Measurements from ENCODE around the gene EXOSC2. TPM values are rescaled to one million over a fixed set of nuclear protein-coding genes. Genes with fewer than 3 reads are reported as not detected.

EXOSC2 gene
- total and polyA plus RNA-seq, 2 of the 13 experiments (the other 11 are each of a cell fraction or from before 2014, with no cell fraction given), result 27.5 to 63.8 TPM

GRCh38 chr9:130713286-130713960 is 19.8 kb downstream of the EXOSC2 start (continued):
- TF ChIP-seq ZNF407 (CRISPR knock-in tag; IDR thresholded peaks at IDR 0.05; ENCODE audit: not compliant biosample characterization) (peak; percentile 2), ZNF510 (CRISPR knock-in tag; IDR thresholded peaks at IDR 0.05; ENCODE audit: low read depth) (no peak), ZNF530 (CRISPR knock-in tag; IDR thresholded peaks at IDR 0.05; ENCODE audit: low read depth) (no peak), TFE3 (CRISPR knock-in tag; IDR thresholded peaks at IDR 0.05) (no peak), ZNF264 (CRISPR knock-in tag; IDR thresholded peaks at IDR 0.05) (no peak), ZNF354B (CRISPR knock-in tag; IDR thresholded peaks at IDR 0.05) (no peak), THRA (CRISPR knock-in tag; IDR thresholded peaks at IDR 0.05; ENCODE audit: borderline replicate concordance) (no peak), ZNF749 (CRISPR knock-in tag; IDR thresholded peaks at IDR 0.05; ENCODE audit: borderline replicate concordance) (no peak), NFATC3 (CRISPR knock-in tag; IDR thresholded peaks at IDR 0.05) (no peak), ISX (CRISPR knock-in tag; conservative IDR thresholded peaks at IDR 0.05) (no peak), MXD4 (CRISPR knock-in tag; IDR thresholded peaks at IDR 0.05) (no peak), MXI1 (IDR thresholded peaks at IDR 0.05; ENCODE audit: borderline replicate concordance, low read depth, low read length) (no peak), RFX1 (IDR thresholded peaks at IDR 0.05) (no peak), HNRNPL (IDR thresholded peaks at IDR 0.05; ENCODE audit: low read depth, low read length) (0 out of 2 replicates have a peak, but pooled peaks have one; percentile 0), ZSCAN25 (CRISPR knock-in tag; IDR thresholded peaks at IDR 0.05) (no peak; the same call in 1 of the 2 replicates), ZNF235 (CRISPR knock-in tag; IDR thresholded peaks at IDR 0.05; ENCODE audit: borderline replicate concordance) (0 out of 2 replicates have a peak, but pooled peaks have one; percentile 32), ZFAT (CRISPR knock-in tag; conservative IDR thresholded peaks at IDR 0.05) (no peak), NFIC (IDR thresholded peaks at IDR 0.05; ENCODE audit: low read length) (no peak)
